Right lobe of liver (tissue), 6 donors: ENCODE measurements around the gene DHRS4. TPM values are rescaled to one million over a fixed set of nuclear protein-coding genes. Genes with fewer than 3 reads are reported as not detected.
"Not testable (repeated sequence)": the region's sequence is repeated elsewhere in the genome, so short reads cannot be mapped to it uniquely, and the experiment has no call there.

Experiments
- ATAC-seq, 4 donors: fragments of 200-7000 bp; cut with Tn5 transposase; one replicate each; pipeline ENCODE4 v1.9.1; 2020; ENCODE audit warnings: mild to moderate bottlenecking in 4 of 4, moderate library complexity in 4 of 4
- DNase-seq, 3 donors: peaks; one replicate each; pipeline ENCODE4 v3.0.0-alpha.2; 2020
- H3K27ac ChIP-seq, 3 donors: fragments of 200-600 bp; one replicate each; pipeline ENCODE4 v1.8.0; 2022
- H3K27me3 ChIP-seq, 2 donors: fragments of 200-600 bp; one replicate each; pipeline ENCODE4 v1.8.0; 2022
- H3K36me3 ChIP-seq, 4 donors: fragments of 200-600 bp; sonication (generic) in 1 of 4; one replicate each; pipeline versions ENCODE4 v1.5.1 to v1.8.0; 2017 to 2022; ENCODE audit warnings: control low read depth in 1 of 4
- H3K4me1 ChIP-seq, 4 donors: fragments of 200-600 bp; sonication (generic) in 1 of 4; one replicate each; pipeline versions ENCODE4 v1.5.1 to v1.8.0; 2017 to 2022; ENCODE audit warnings: control low read depth in 1 of 4
- H3K4me3 ChIP-seq, 3 donors: fragments of 200-600 bp; one replicate each; pipeline ENCODE4 v1.8.0; 2022
- H3K9me3 ChIP-seq, 4 donors: fragments of 200-600 bp; sonication (generic) in 1 of 4; one replicate each; pipeline versions ENCODE4 v1.5.1 to v1.8.0; 2017 to 2022; ENCODE audit warnings: control low read depth in 1 of 4
- CTCF ChIP-seq, 4 donors: fragments of 200-600 bp in 3 of 4; fragments of 450-650 bp in 1 of 4; IDR thresholded peaks; one replicate each; pipeline versions ENCODE4 v1.5.1 to v1.8.0; 2016 to 2022; ENCODE audit warnings: antibody characterized with exemption in 4 of 4, mild to moderate bottlenecking in 2 of 4
- POLR2A ChIP-seq: fragments of 450-650 bp; IDR thresholded peaks from one replicate; pipeline ENCODE4 v1.6.1; 2017; ENCODE audit warnings: antibody characterized with exemption, mild to moderate bottlenecking
- WGBS: methylation state at CpG from one replicate; pipeline ENCODE4 v1.1.6; 2018; ENCODE audit warnings: low coverage, low lambda C conversion rate; ENCODE audit not compliant: insufficient coverage; ENCODE audit errors: missing lambda C conversion rate; 5-methylcytosine and 5-hydroxymethylcytosine counted together
- intact Hi-C, 2 donors: fragments of 100-400 bp; cut with DNase I; formaldehyde crosslinking; loops; one replicate each; pipeline versions ENCODE4 v1.11.2 to v1.14.1; 2022
- total RNA-seq, 6 experiments: library from RNA; depleted of rRNA in 2 of 6; stranded (reverse); fragments of >200 nt in 2 of 6; fragmentation: NEBNext Ultra II Directional in 3 of 6; extraction: Animal tissue kit (Norgen Biotek cat#: 25700) in 3 of 6; gene quantifications; one replicate each; pipeline versions ENCODE4 v1.1.0 to v1.2.4, GENCODE V29; 2016 to 2023
- donor health status: DM: no; HTN: yes; CAD: no.
- donor health status: DM: no; HTN: no; CAD: no.
- donor health status: DM: no; HTN: no; CAD: no.
- donor health status: DM: no; HTN: yes; CAD: no.
- donor health status: DM: no; HTN: yes; CAD: no.

DHRS4 gene
- total RNA-seq, 6 experiments from 2014 or later = 30.5 to 82.5 (median 45.1) TPM

GRCh38 chr14:24011051-24011450 lies 57.5 kb downstream of the DHRS4 start:
- DNase-seq (no peak), ATAC-seq (no peak)
- Histone ChIP-seq H3K4me1 (peaks cover 0 to 19% (median 9%) of the 10 kb centered on the region in 4 donors), H3K9me3 (no peaks in the 10 kb centered on the region), H3K36me3 (no peaks in the 10 kb centered on the region), H3K27ac (no peak overlapping the region), H3K27me3 (no peaks in the 10 kb centered on the region), H3K4me3 (no peak overlapping the region)
- intact Hi-C loops = no loop called here
- 68% methylated on average over 2 of the region's 2 CpGs for WGBS
- TF ChIP-seq CTCF (IDR thresholded peaks at IDR 0.05) (no peak), POLR2A (no peak)

GRCh38 chr14:24012726-24013273 lies 59.2 kb downstream of the DHRS4 start:
- H3K9me3 ChIP-seq, H3K4me3 ChIP-seq, DNase-seq, H3K36me3 ChIP-seq, intact Hi-C loops, H3K27ac ChIP-seq, H3K27me3 ChIP-seq: not testable (repeated sequence)
- 26% methylated on average over 3 of the region's 4 CpGs for WGBS
- peaks cover 0 to 19% (median 9%) of the 10 kb centered on the region in 4 donors for H3K4me1 ChIP-seq
- ATAC-seq = peak in 2 of 4 donors; percentile 33 to 44

DNA sequence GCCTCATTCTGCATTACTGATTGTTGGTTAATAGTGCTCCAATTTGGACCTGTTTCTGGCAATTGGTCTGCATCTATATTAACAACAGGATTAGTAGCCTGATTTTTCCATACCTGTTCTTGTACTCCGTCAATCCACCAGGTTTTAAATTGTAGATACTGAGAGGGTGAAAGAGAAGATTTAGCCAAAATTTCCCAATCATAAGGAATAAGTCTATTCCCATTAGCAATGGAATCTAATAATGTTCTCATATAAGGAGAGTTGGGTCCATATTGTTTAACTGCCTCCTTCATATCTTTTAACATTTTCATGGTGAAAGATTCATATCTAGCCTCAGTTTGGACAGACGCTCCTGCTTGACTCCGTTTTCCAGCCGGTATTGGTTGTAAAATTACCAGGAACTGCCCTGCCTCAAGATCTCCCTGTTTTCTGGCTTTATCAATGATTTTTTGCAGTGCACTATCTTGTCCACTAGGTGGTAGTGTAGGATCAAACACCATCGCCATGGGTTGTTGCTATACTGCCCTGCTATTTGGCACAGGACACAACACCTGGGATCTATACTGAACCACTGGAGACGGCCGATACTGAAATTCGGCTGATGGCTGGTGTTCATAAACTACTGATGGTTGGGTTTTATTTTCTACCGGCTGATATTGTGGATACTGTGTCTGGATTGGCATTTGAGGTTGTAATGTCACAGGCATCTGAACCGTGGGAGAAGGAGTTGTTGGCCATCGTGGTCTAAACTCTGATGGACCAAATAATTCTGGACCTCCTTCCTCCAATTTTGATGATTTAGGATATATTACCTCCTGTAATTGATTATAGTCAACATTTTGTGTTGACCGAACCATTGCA lies 60.3 kb downstream of the DHRS4 start:
- DNase-seq (peak in 1 of 3 donors; percentile 50), ATAC-seq (peak; percentile 93 to 98 (median 96))
- Histone ChIP-seq H3K4me1 (peaks cover 0 to 19% (median 9%) of the 10 kb centered on the region in 4 donors), H3K36me3 (no peaks in the 10 kb centered on the region), H3K27me3 (no peaks in the 10 kb centered on the region), H3K4me3 (no peak overlapping the region), H3K9me3 (no peaks in the 10 kb centered on the region), H3K27ac (no peak overlapping the region)
- WGBS = 24% methylated on average over 12 of the region's 12 CpGs
- intact Hi-C loops = no loop called here
- TF ChIP-seq POLR2A (no peak), CTCF (IDR thresholded peaks at IDR 0.05) (peak; percentile 88 to 97 (median 90))

DNA sequence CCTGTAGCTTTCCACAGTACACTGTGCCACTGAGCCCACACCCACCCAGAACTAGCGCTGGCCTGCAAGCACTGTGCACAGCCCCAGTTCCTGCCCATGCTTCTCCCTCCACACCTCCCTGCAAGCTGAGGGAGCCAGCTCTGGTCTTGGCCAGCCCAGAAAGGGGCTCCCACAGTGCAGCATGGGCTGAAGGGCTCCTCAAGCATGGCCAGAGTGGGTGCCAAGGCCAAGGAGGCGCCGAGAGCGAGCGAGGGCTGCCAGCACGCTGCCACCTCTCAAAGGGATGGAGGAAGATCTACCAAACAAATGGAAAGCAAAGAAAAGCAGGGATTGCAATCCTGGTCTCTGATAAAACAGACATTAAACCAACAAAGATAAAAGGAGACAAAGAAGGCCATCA lies 62.2 kb downstream of the DHRS4 start:
- not testable (repeated sequence) for H3K27ac ChIP-seq, H3K27me3 ChIP-seq, DNase-seq, H3K9me3 ChIP-seq, H3K36me3 ChIP-seq, H3K4me3 ChIP-seq, ATAC-seq
- peaks cover 0 to 27% (median 9%) of the 10 kb centered on the region in 4 donors for H3K4me1 ChIP-seq
- intact Hi-C loops = loop anchor here in 1 of 2 donors (5.0 kb wide), 1 partner anchor 43 kb away; no protein-coding TSS in a partner anchor
- 90% methylated on average over 2 of the region's 6 CpGs for WGBS

Other genes starting within 250 kb of the DHRS4 start
- 10 to 100 TPM; 17.7 to 53.6 (median 32.3) TPM for gene DHRS4L2, start 35.2 kb downstream of the DHRS4 start, total RNA-seq
- gene CARMIL3, start 98.2 kb downstream of the DHRS4 start, total RNA-seq = 1 to 10 TPM in 1 of 6 experiments, under 1 TPM in 5; 0.18 to 1.9 (median 0.29) TPM
- gene CPNE6, start 117.8 kb downstream of the DHRS4 start, total RNA-seq = under 1 TPM in 4 of 6 experiments, not detected in 2; 0.09 to 0.40 (median 0.18) TPM
- 100 to 1,000 TPM; 124 to 615 (median 240) TPM for gene PCK2, start 140.5 kb downstream of the DHRS4 start, total RNA-seq
- 100 to 1,000 TPM in 3 of 6 experiments, 10 to 100 TPM in 3; 65.9 to 180 (median 103) TPM for gene DCAF11, start 161.0 kb downstream of the DHRS4 start, total RNA-seq
- gene NRL, start 161.2 kb downstream of the DHRS4 start, total RNA-seq = 1 to 10 TPM; 1.4 to 2.9 (median 2.1) TPM
- gene FITM1, start 176.9 kb downstream of the DHRS4 start, total RNA-seq = 10 to 100 TPM in 3 of 6 experiments, 1 to 10 TPM in 3; 1.5 to 32.5 (median 9.3) TPM
- 100 to 1,000 TPM in 4 of 6 experiments, 10 to 100 TPM in 2; 81.7 to 119 (median 107) TPM for gene PSME1, start 182.4 kb downstream of the DHRS4 start, total RNA-seq
- 10 to 100 TPM; 10.2 to 21.4 (median 11.9) TPM for gene EMC9, start 187.8 kb downstream of the DHRS4 start, total RNA-seq
- gene PSME2, start 192.8 kb downstream of the DHRS4 start, total RNA-seq = 100 to 1,000 TPM in 4 of 6 experiments, 10 to 100 TPM in 2; 66.1 to 142 (median 110) TPM
- 10 to 100 TPM; 17.5 to 39.6 (median 26.2) TPM for gene RNF31, start 193.7 kb downstream of the DHRS4 start, total RNA-seq
- gene IRF9, start 207.5 kb downstream of the DHRS4 start, total RNA-seq = 10 to 100 TPM; 17.4 to 66.6 (median 37.2) TPM
- gene REC8, start 218.3 kb downstream of the DHRS4 start, total RNA-seq = 1 to 10 TPM; 1.6 to 7.4 (median 3.4) TPM
- gene IPO4, start 235.0 kb downstream of the DHRS4 start, total RNA-seq = 10 to 100 TPM; 17.9 to 44.0 (median 23.0) TPM
- gene TM9SF1, start 241.7 kb downstream of the DHRS4 start, total RNA-seq = 10 to 100 TPM; 32.1 to 49.8 (median 41.2) TPM